Stomach (tissue), 9 donors: ENCODE data around the gene CHDH. TPM values are rescaled to one million over a fixed set of nuclear protein-coding genes. Genes with fewer than 3 reads are reported as not detected.

ENCODE experiments used
- DNase-seq, 2 donors: peaks; one replicate each; pipeline versions ENCODE4 v3.0.0 to v3.0.0-alpha.2; 2013 to 2019
- H3K27ac ChIP-seq, 5 donors: fragments of 200-600 bp in 4 of 5; sonication (generic) in 4 of 5; one replicate each; pipeline ENCODE4 v1.5.1; 2013 to 2019; ENCODE audit warnings: mild to moderate bottlenecking in 1 of 5, moderate library complexity in 1 of 5
- H3K27me3 ChIP-seq, 3 donors: fragments of 200-600 bp; sonication (generic); one replicate each; pipeline ENCODE4 v1.5.1; 2017 to 2019; ENCODE audit warnings: mixed run types in 1 of 3
- H3K36me3 ChIP-seq, 4 donors: fragments of 200-600 bp; sonication (generic); 1 replicate in 3 of 4; 2 replicates in 1 of 4; pipeline ENCODE4 v1.5.1; 2016 to 2019
- H3K4me1 ChIP-seq, 4 donors: fragments of 200-600 bp; sonication (generic); one replicate each; pipeline ENCODE4 v1.5.1; 2016 to 2019
- H3K4me3 ChIP-seq, 4 donors: fragments of 200-600 bp; sonication (generic) in 3 of 4; one replicate each; pipeline ENCODE4 v1.5.1; 2016 to 2019; ENCODE audit warnings: mild to moderate bottlenecking in 1 of 4
- H3K9me3 ChIP-seq, 4 donors: fragments of 200-600 bp; sonication (generic); one replicate each; pipeline ENCODE4 v1.5.1; 2016 to 2019
- EP300 ChIP-seq: sonication (generic); formaldehyde crosslinking; IDR thresholded peaks from one replicate; pipeline ENCODE4 v1.6.1; 2017; ENCODE audit warnings: antibody characterized with exemption
- POLR2A ChIP-seq, 4 donors: fragments of 450-650 bp; IDR thresholded peaks; one replicate each; pipeline ENCODE4 v1.6.1; 2016; ENCODE audit warnings: antibody characterized with exemption in 4 of 4, control low read depth in 2 of 4, mild to moderate bottlenecking in 1 of 4, moderate library complexity in 1 of 4
- POLR2AphosphoS5 ChIP-seq, 3 donors: sonication (generic); formaldehyde crosslinking; IDR thresholded peaks; one replicate each; pipeline ENCODE4 v1.6.1; 2016; ENCODE audit warnings: antibody characterized with exemption in 3 of 3
- WGBS, 5 donors: extraction: QIAGEN DNeasy Blood & Tissue Kit in 3 of 5; methylation state at CpG; one replicate each; pipeline versions ENCODE4 v1.1.5 to v1.1.7; 2013 to 2018; 5-methylcytosine and 5-hydroxymethylcytosine counted together
- intact Hi-C: fragments of 100-400 bp; cut with DNase I; formaldehyde crosslinking; loops from one replicate; pipeline ENCODE4 v1.15.1; 2023; ENCODE audit warnings: low total_unique reads
- polyA plus RNA-seq, 3 donors: library from polyadenylated mRNA; stranded (reverse); fragments of 200-250 nt; gene quantifications; one replicate each; pipeline ENCODE4 v1.2.3, GENCODE V29; 2013
- total RNA-seq, 5 donors: library from RNA; depleted of rRNA; stranded (reverse); fragments of >200 nt; gene quantifications; one replicate each; pipeline versions ENCODE4 v1.1.0 to v1.2.3, GENCODE V29; 2014 to 2016
- TF ChIP-seq, protein P1 (sequence below), 7 experiments: fragments of 450-650 bp in 4 of 7; fragments of 200-600 bp in 3 of 7; sonication (generic) in 3 of 7; IDR thresholded peaks; one replicate each; pipeline ENCODE4 v1.5.1; 2016 to 2019; ENCODE audit warnings: antibody characterized with exemption in 7 of 7, control low read depth in 2 of 7, mild to moderate bottlenecking in 1 of 7
- donor health status: healthy with polysubstance abuse.
- donor health status: Bipolar disorder and iron deficiency.
- donor health status: healthy.

Gene CHDH
- total and polyA plus RNA-seq, 8 donors, result 1.7 to 385 (median 8.4) TPM

GRCh38 chr3:53830944-53831343 is 15.3 kb downstream of the CHDH start:
- WGBS, 5 donors, result 79 to 92% (median 87%) methylated on average over 5 to 6 of the region's 6 CpGs
- Histone ChIP-seq H3K27me3 (no peaks in the 10 kb centered on the region), H3K36me3 (peaks cover 0 to 10% (median 7%) of the 10 kb centered on the region in 4 donors), H3K27ac (no peak overlapping the region), H3K9me3 (no peaks in the 10 kb centered on the region), H3K4me3 (no peak overlapping the region), H3K4me1 (no peaks in the 10 kb centered on the region)
- intact Hi-C loops, result no loop called here
- TF ChIP-seq EP300 (no peak), POLR2A (IDR thresholded peaks at IDR 0.05) (no peak), POLR2AphosphoS5 (IDR thresholded peaks at IDR 0.05) (no peak)
- TF ChIP-seq, protein P1, sequence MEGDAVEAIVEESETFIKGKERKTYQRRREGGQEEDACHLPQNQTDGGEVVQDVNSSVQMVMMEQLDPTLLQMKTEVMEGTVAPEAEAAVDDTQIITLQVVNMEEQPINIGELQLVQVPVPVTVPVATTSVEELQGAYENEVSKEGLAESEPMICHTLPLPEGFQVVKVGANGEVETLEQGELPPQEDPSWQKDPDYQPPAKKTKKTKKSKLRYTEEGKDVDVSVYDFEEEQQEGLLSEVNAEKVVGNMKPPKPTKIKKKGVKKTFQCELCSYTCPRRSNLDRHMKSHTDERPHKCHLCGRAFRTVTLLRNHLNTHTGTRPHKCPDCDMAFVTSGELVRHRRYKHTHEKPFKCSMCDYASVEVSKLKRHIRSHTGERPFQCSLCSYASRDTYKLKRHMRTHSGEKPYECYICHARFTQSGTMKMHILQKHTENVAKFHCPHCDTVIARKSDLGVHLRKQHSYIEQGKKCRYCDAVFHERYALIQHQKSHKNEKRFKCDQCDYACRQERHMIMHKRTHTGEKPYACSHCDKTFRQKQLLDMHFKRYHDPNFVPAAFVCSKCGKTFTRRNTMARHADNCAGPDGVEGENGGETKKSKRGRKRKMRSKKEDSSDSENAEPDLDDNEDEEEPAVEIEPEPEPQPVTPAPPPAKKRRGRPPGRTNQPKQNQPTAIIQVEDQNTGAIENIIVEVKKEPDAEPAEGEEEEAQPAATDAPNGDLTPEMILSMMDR (IDR thresholded peaks at IDR 0.05), result no peak
- no peak for DNase-seq

DNA sequence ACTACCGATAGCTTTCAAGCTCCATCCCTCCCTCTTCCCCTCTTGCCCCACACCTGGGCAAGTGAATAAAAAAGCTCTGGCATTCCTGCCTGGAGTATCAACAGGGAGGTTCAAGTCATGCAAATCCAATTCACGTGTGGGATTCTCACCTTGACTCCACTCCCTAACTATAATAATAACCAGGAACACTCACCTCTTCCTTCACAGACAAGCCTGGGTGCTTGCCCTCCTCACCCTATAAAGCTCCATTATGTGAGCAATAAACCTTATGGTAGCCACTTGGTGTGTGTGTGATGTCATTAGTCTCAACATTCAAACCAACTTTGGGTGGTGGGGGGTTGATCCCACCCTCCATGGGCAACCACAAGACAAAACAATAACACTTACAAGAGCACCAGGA is 16.6 kb downstream of the CHDH start:
- no peak for TF ChIP-seq POLR2A (IDR thresholded peaks at IDR 0.05)
- TF ChIP-seq EP300, result no peak
- no peak for TF ChIP-seq POLR2AphosphoS5 (IDR thresholded peaks at IDR 0.05)
- TF ChIP-seq, protein P1 (IDR thresholded peaks at IDR 0.05), result no peak
- peaks cover 0 to 7% (median 7%) of the 10 kb centered on the region in 4 donors for H3K36me3 ChIP-seq
- H3K27me3 ChIP-seq, result no peaks in the 10 kb centered on the region
- H3K4me3 ChIP-seq, result no peak overlapping the region
- intact Hi-C loops, result no loop called here
- H3K27ac ChIP-seq, result no peak overlapping the region
- DNase-seq, result no peak
- no peaks in the 10 kb centered on the region for H3K9me3 ChIP-seq
- H3K4me1 ChIP-seq, result no peaks in the 10 kb centered on the region
- WGBS, 5 donors, result 73 to 83% (median 77%) methylated on average over 2 of the region's 2 CpGs

DNA sequence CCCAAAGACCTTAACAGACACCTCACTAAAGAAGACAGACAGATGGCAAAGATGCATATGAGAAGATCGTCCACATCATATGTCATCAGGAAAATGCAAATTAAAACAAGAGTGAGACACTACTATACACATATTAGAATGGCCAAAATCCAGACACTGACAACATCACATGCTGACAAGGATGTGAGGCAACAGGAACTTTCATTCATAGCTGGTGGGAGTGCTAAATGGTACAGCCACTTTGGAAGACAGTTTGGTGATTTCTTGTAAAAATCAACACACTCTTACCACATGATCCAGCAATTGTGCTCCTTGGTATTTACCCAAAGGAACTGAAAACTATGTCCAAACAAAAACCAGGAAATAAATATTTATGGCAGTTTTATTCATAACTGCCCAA is 17.6 kb downstream of the CHDH start:
- intact Hi-C loops, result no loop called here
- no peaks in the 10 kb centered on the region for H3K9me3 ChIP-seq
- no peaks in the 10 kb centered on the region for H3K4me1 ChIP-seq
- 77 to 89% (median 81%) methylated on average over 1 of the region's 1 CpG for WGBS, 5 donors
- no peaks in the 10 kb centered on the region for H3K27me3 ChIP-seq
- H3K27ac ChIP-seq, result no peak overlapping the region
- H3K36me3 ChIP-seq, result peaks cover 0 to 10% (median 10%) of the 10 kb centered on the region in 4 donors
- H3K4me3 ChIP-seq, result no peak overlapping the region
- no peak for DNase-seq
- TF ChIP-seq POLR2AphosphoS5 (IDR thresholded peaks at IDR 0.05), result no peak
- no peak for TF ChIP-seq EP300
- TF ChIP-seq POLR2A (IDR thresholded peaks at IDR 0.05), result no peak
- TF ChIP-seq, protein P1 (IDR thresholded peaks at IDR 0.05), result no peak

GRCh38 chr3:53826048-53826447 is 20.2 kb downstream of the CHDH start:
- TF ChIP-seq POLR2AphosphoS5 (IDR thresholded peaks at IDR 0.05) (no peak), EP300 (no peak), POLR2A (IDR thresholded peaks at IDR 0.05) (no peak)
- TF ChIP-seq, protein P1 (IDR thresholded peaks at IDR 0.05), result no peak

More at GRCh38 chr3:53826048-53826447, 20.2 kb downstream of the CHDH start:
- H3K27me3 ChIP-seq, result no peaks in the 10 kb centered on the region
- H3K36me3 ChIP-seq, result peaks cover 0 to 33% (median 28%) of the 10 kb centered on the region in 4 donors
- no peak overlapping the region for H3K4me3 ChIP-seq
- intact Hi-C loops, result no loop called here
- no peaks in the 10 kb centered on the region for H3K4me1 ChIP-seq
- DNase-seq, result no peak
- no peak overlapping the region for H3K27ac ChIP-seq
- H3K9me3 ChIP-seq, result no peaks in the 10 kb centered on the region
- 35 to 58% (median 52%) methylated on average over 1 of the region's 1 CpG for WGBS, 5 donors
